Thyroid gland (tissue), 4 donors: ENCODE data around the gene DOCK9. TPM values are rescaled to one million over a fixed set of nuclear protein-coding genes. Genes with fewer than 3 reads are reported as not detected.

Experiments used
- DNase-seq, 2 donors: peaks; one replicate each; pipeline ENCODE4 v3.0.0-alpha.2; 2019
- H3K27ac ChIP-seq, 3 donors: fragments of 200-600 bp; sonication (generic); 1 replicate in 2 of 3; 2 replicates in 1 of 3; pipeline ENCODE4 v1.5.1; 2016 to 2019; ENCODE audit warnings: mild to moderate bottlenecking in 1 of 3, moderate library complexity in 1 of 3
- H3K27me3 ChIP-seq: fragments of 200-600 bp; sonication (generic); one replicate; pipeline ENCODE4 v1.5.1; 2019
- H3K36me3 ChIP-seq, 2 donors: fragments of 200-600 bp; sonication (generic); one replicate each; pipeline ENCODE4 v1.5.1; 2016 to 2019
- H3K4me1 ChIP-seq, 2 donors: fragments of 200-600 bp; sonication (generic); one replicate each; pipeline ENCODE4 v1.5.1; 2017 to 2019
- H3K4me3 ChIP-seq, 3 donors: fragments of 200-600 bp; sonication (generic); replicated peaks in 1 of 3; 1 replicate in 2 of 3; 2 replicates in 1 of 3; pipeline ENCODE4 v1.5.1; 2016; ENCODE audit warnings: mild to moderate bottlenecking in 1 of 3
- H3K9me3 ChIP-seq: fragments of 200-600 bp; sonication (generic); one replicate; pipeline ENCODE4 v1.5.1; 2017
- POLR2A ChIP-seq, 2 donors: fragments of 450-650 bp; IDR thresholded peaks; one replicate each; pipeline ENCODE4 v1.6.1; 2017; ENCODE audit warnings: antibody characterized with exemption in 2 of 2, mild to moderate bottlenecking in 2 of 2, moderate library complexity in 1 of 2
- WGBS, 2 donors: methylation state at CpG; one replicate each; pipeline ENCODE4 v1.1.5; 2017; 5-methylcytosine and 5-hydroxymethylcytosine counted together
- intact Hi-C: fragments of 100-400 bp; cut with DNase I; formaldehyde crosslinking; loops from one replicate; pipeline ENCODE4 v1.15.1; 2023
- total RNA-seq, 4 donors: library from RNA; depleted of rRNA; stranded (reverse); fragments of >200 nt; gene quantifications; one replicate each; pipeline ENCODE4 v1.2.3, GENCODE V29; 2016
- TF ChIP-seq, protein P1 (sequence below), 6 experiments: fragments of 200-600 bp in 3 of 6; fragments of 450-650 bp in 3 of 6; sonication (generic) in 3 of 6; IDR thresholded peaks; one replicate each; pipeline ENCODE4 v1.5.1; 2016 to 2019; ENCODE audit warnings: antibody characterized with exemption in 6 of 6, mild to moderate bottlenecking in 2 of 6, inconsistent platforms in 1 of 6, moderate library complexity in 1 of 6

DOCK9 gene
- total RNA-seq, 4 donors from 2014 or later = 126 to 240 (median 160) TPM

DNA sequence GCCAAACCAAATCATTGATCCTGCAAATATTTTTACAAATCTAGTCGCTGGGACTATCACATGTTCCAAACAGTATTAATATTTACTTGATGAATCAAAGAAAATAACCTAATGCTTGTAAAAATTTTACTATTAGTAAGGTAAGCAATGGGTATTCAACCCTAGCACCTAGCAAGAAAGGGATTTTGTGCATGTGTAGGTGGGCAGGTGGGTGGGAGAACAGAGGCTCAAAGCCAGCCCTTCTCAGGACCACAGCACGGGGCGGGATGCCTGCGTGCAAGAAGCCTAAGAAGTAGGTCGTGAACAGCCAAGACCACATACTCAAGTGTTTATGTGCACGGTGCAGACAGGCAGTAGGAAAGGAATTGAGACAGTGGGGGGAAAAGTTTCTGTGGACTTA, 26.6 kb downstream of the DOCK9 start:
- Histone ChIP-seq H3K4me1 (peaks cover 8 to 20% of the 10 kb centered on the region in 2 donors), H3K36me3 (no peaks in the 10 kb centered on the region), H3K9me3 (no peaks in the 10 kb centered on the region), H3K4me3 (no peak overlapping the region), H3K27ac (no peak overlapping the region), H3K27me3 (no peaks in the 10 kb centered on the region)
- no peak for DNase-seq
- WGBS, 2 donors = 85 to 86% methylated on average over 6 of the region's 6 CpGs
- TF ChIP-seq POLR2A (IDR thresholded peaks at IDR 0.05) = no peak
- TF ChIP-seq, protein P1, sequence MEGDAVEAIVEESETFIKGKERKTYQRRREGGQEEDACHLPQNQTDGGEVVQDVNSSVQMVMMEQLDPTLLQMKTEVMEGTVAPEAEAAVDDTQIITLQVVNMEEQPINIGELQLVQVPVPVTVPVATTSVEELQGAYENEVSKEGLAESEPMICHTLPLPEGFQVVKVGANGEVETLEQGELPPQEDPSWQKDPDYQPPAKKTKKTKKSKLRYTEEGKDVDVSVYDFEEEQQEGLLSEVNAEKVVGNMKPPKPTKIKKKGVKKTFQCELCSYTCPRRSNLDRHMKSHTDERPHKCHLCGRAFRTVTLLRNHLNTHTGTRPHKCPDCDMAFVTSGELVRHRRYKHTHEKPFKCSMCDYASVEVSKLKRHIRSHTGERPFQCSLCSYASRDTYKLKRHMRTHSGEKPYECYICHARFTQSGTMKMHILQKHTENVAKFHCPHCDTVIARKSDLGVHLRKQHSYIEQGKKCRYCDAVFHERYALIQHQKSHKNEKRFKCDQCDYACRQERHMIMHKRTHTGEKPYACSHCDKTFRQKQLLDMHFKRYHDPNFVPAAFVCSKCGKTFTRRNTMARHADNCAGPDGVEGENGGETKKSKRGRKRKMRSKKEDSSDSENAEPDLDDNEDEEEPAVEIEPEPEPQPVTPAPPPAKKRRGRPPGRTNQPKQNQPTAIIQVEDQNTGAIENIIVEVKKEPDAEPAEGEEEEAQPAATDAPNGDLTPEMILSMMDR (IDR thresholded peaks at IDR 0.05) = no peak
- intact Hi-C loops = no loop called here

DNA sequence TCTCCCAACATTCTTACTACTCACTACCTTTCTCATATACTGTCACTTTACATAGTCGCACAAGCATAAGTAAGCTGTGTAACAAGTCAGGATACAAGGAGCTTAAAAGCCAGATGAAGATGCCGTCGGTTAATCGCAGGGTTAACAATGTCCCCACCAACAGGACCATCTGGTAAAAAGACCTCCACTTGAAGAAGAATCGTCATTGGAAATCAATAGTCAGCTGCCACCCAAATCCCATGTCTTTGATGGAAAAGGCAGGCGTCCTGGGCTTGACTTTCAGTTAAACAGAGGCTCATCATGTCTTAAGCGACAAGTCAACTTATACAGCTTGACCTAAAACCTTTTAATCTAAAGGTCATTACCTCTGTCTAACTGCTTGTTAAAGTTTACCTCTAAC, 27.2 kb downstream of the DOCK9 start:
- intact Hi-C loops = no loop called here
- DNase-seq = no peak
- Histone ChIP-seq H3K36me3 (no peaks in the 10 kb centered on the region), H3K4me3 (no peak overlapping the region), H3K4me1 (peaks cover 8 to 26% of the 10 kb centered on the region in 2 donors), H3K9me3 (no peaks in the 10 kb centered on the region), H3K27me3 (no peaks in the 10 kb centered on the region), H3K27ac (no peak overlapping the region)
- TF ChIP-seq POLR2A (IDR thresholded peaks at IDR 0.05) = no peak
- TF ChIP-seq, protein P1 (IDR thresholded peaks at IDR 0.05) = no peak
- 94 to 96% methylated on average over 7 of the region's 7 CpGs for WGBS, 2 donors

DNA sequence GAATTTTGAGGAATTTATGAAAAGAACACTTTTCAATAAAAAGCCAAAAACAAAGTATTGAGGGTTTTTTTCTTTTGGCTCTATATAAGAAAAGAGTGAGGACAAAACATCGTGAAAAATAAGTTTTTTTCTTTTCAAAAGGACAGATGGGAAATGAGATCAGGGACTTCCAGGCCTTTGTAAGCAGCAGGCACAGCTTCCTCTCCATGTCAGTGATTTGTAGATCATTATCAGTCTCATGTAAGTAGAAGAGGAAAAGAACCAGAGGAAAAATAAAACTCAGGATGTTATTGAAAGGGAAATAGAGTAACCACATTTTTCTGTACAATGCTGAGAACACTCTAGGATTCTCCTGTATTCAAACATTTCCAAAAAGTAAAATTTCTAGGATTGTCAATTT, 29.9 kb downstream of the DOCK9 start:
- Histone ChIP-seq H3K27me3 (no peaks in the 10 kb centered on the region), H3K27ac (peak overlapping the region in 2 of 3 donors; percentile 10 to 72), H3K4me3 (no peak overlapping the region), H3K9me3 (no peaks in the 10 kb centered on the region), H3K4me1 (peaks cover 8 to 34% of the 10 kb centered on the region in 2 donors), H3K36me3 (no peaks in the 10 kb centered on the region)
- 36 to 50% methylated on average over 1 of the region's 1 CpG for WGBS, 2 donors
- intact Hi-C loops = no loop called here
- no peak for TF ChIP-seq POLR2A (IDR thresholded peaks at IDR 0.05)
- TF ChIP-seq, protein P1 (IDR thresholded peaks at IDR 0.05) = no peak
- DNase-seq = no peak

DNA sequence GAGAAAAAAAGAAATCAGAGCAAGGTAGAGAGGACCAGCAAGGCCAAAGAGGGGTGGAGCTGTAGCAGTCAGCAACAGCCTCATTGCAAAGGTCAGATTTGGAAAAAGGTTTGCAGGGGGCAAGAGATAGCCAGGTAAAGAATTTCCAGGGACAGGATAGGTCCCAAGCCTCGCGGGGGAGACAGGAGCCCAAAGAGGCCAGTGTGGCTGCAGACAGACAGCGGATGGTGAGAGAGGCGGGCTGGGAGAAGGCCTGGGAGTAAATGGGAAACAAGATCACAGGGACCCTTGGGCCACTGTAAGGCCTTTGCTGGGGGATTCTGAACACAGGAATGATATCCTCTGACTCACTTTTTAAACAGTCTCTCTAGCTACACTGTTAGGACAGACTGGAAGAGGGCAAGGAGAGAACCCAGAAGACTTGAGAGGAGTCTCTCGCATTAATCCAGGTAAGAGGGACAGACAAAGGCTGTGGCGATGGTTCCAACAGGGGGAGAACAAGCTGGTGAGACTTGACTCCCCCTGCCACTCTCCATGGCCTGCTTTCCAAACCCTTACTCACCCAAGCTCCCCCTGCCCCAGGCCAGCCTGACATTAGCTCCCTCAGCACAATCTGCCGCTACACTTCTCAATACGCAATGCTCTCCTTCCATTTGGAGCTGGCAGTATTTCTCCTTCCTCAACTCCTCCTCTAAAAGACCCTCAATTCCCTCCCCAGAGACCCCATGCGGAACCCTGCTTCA, 31.8 kb downstream of the DOCK9 start:
- peaks cover 8 to 34% of the 10 kb centered on the region in 2 donors for H3K4me1 ChIP-seq
- DNase-seq = no peak
- intact Hi-C loops = no loop called here
- no peaks in the 10 kb centered on the region for H3K9me3 ChIP-seq
- WGBS, 2 donors = 91 to 94% methylated on average over 9 of the region's 9 CpGs
- H3K27ac ChIP-seq = peak overlapping the region in 2 of 3 donors; percentile 34 to 37
- no peak overlapping the region for H3K4me3 ChIP-seq
- H3K36me3 ChIP-seq = no peaks in the 10 kb centered on the region
- H3K27me3 ChIP-seq = no peaks in the 10 kb centered on the region
- no peak for TF ChIP-seq POLR2A (IDR thresholded peaks at IDR 0.05)
- TF ChIP-seq, protein P1 (IDR thresholded peaks at IDR 0.05) = no peak

DNA sequence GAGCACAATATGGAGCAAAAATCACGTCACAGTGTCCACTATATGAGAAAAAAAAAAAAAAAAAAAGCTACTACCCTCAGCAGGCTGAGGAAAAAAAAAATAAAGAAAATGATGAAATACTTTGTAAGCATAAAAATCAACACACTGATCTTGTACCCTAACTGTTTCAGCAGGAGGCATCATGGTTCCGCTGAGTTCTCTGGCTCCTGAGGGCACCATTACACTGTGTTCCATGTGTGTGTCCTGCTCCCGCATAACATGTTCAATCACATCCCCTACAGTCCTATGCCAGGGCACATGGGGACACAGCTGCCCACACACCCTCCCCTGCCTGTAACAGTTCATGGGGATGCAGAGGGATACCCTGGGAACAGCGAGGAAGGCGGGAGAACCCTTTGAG, 33.5 kb downstream of the DOCK9 start:
- H3K36me3 ChIP-seq = no peaks in the 10 kb centered on the region
- H3K4me1 ChIP-seq = peaks cover 4 to 42% of the 10 kb centered on the region in 2 donors
- H3K27ac ChIP-seq = no peak overlapping the region
- H3K27me3 ChIP-seq = no peaks in the 10 kb centered on the region
- TF ChIP-seq, protein P1 (IDR thresholded peaks at IDR 0.05) = no peak
- no peak for TF ChIP-seq POLR2A (IDR thresholded peaks at IDR 0.05)
- no peaks in the 10 kb centered on the region for H3K9me3 ChIP-seq
- WGBS, 2 donors = 97% methylated on average over 5 of the region's 5 CpGs
- DNase-seq = no peak
- intact Hi-C loops = no loop called here
- no peak overlapping the region for H3K4me3 ChIP-seq
